GM19395 (cell line): ENCODE data around the gene PLCL1.
A peak's percentile ranks its signal among the peaks of the same experiment; 100 is the strongest.

Source experiments
- ATAC-seq: cut with Tn5 transposase; IDR thresholded peaks from one replicate; pipeline ENCODE4 v1.9.1; 2021; ENCODE audit warnings: mild to moderate bottlenecking, moderate library complexity; ENCODE audit not compliant: unreplicated experiment

Gene PLCL1

GRCh38 chr2:198052741-198053140 lies 248.3 kb downstream of the PLCL1 start:
- ATAC-seq, result no peak

- no peak for ATAC-seq
Measured at GRCh38 chr2:198053148-198053547, 248.8 kb downstream of the PLCL1 start.

GRCh38 chr2:198053776-198054175 lies 249.4 kb downstream of the PLCL1 start:
- ATAC-seq, result no peak

- ATAC-seq, result peak; percentile 85
Measured at GRCh38 chr2:198054299-198054698, 249.9 kb downstream of the PLCL1 start.

GRCh38 chr2:198055716-198056115 lies 251.3 kb downstream of the PLCL1 start:
- no peak for ATAC-seq

GRCh38 chr2:198056836-198057235 lies 252.4 kb downstream of the PLCL1 start:
- no peak for ATAC-seq

GRCh38 chr2:198059800-198060199 lies 255.4 kb downstream of the PLCL1 start:
- no peak for ATAC-seq

GRCh38 chr2:198060277-198060676 lies 255.9 kb downstream of the PLCL1 start:
- ATAC-seq, result no peak

- ATAC-seq, result no peak
Measured at GRCh38 chr2:198062826-198063225, 258.4 kb downstream of the PLCL1 start.

- no peak for ATAC-seq
Measured at GRCh38 chr2:198063242-198063641, 258.8 kb downstream of the PLCL1 start.

GRCh38 chr2:198065322-198065721 lies 260.9 kb downstream of the PLCL1 start:
- ATAC-seq, result no peak

- no peak for ATAC-seq
Measured at GRCh38 chr2:198066597-198066996, 262.2 kb downstream of the PLCL1 start.

GRCh38 chr2:198072655-198073054 lies 268.3 kb downstream of the PLCL1 start:
- ATAC-seq, result no peak

- ATAC-seq, result no peak
Measured at GRCh38 chr2:198073253-198073652, 268.9 kb downstream of the PLCL1 start.

- ATAC-seq, result no peak
Measured at GRCh38 chr2:198077477-198077876, 273.1 kb downstream of the PLCL1 start.

GRCh38 chr2:198080879-198081765 lies 276.7 kb downstream of the PLCL1 start:
- ATAC-seq, result no peak

- no peak for ATAC-seq
Measured at GRCh38 chr2:198084156-198084555, 279.8 kb downstream of the PLCL1 start.

GRCh38 chr2:198096002-198096401 lies 291.6 kb downstream of the PLCL1 start:
- ATAC-seq, result no peak

GRCh38 chr2:198096965-198097364 lies 292.6 kb downstream of the PLCL1 start:
- no peak for ATAC-seq

GRCh38 chr2:198097630-198098029 lies 293.2 kb downstream of the PLCL1 start:
- ATAC-seq, result peak; percentile 55

GRCh38 chr2:198098386-198098785 lies 294.0 kb downstream of the PLCL1 start:
- no peak for ATAC-seq

- ATAC-seq, result no peak
Measured at GRCh38 chr2:198098918-198099317, 294.5 kb downstream of the PLCL1 start.

GRCh38 chr2:198100346-198100745 lies 296.0 kb downstream of the PLCL1 start:
- no peak for ATAC-seq
